Duodenal mucosa (tissue), 2 donors: ENCODE measurements around the gene KRTAP10-4.

Source experiments
- H3K27ac ChIP-seq: one replicate; pipeline ENCODE4 v1.7.0; 2013; ENCODE audit warnings: low read depth, low read length
- H3K27me3 ChIP-seq, 2 donors: one replicate each; pipeline ENCODE4 v1.7.0; 2013; ENCODE audit warnings: low read length in 2 of 2, control low read depth in 1 of 2; ENCODE audit not compliant: insufficient read depth in 2 of 2, control insufficient read depth in 1 of 2
- H3K36me3 ChIP-seq, 2 donors: one replicate each; pipeline ENCODE4 v1.7.0; 2013; ENCODE audit warnings: low read length in 2 of 2, control low read depth in 1 of 2; ENCODE audit not compliant: insufficient read depth in 2 of 2, control insufficient read depth in 1 of 2
- H3K4me1 ChIP-seq, 2 donors: one replicate each; pipeline ENCODE4 v1.7.0; 2013; ENCODE audit warnings: low read length in 2 of 2, control low read depth in 1 of 2; ENCODE audit not compliant: insufficient read depth in 2 of 2, control insufficient read depth in 1 of 2
- H3K4me3 ChIP-seq, 2 donors: one replicate each; pipeline ENCODE4 v1.7.0; 2013; ENCODE audit warnings: low read length in 2 of 2, low read depth in 1 of 2
- H3K9ac ChIP-seq, 2 donors: one replicate each; pipeline ENCODE4 v1.7.0; 2013; ENCODE audit warnings: low read length in 2 of 2, low read depth in 1 of 2
- H3K9me3 ChIP-seq, 2 donors: one replicate each; pipeline ENCODE4 v1.7.0; 2013; ENCODE audit warnings: low read length in 2 of 2, control low read depth in 1 of 2; ENCODE audit not compliant: control insufficient read depth in 1 of 2

The KRTAP10-4 gene

GRCh38 chr21:44611551-44611950, 38.0 kb downstream of the KRTAP10-4 start:
- Histone ChIP-seq H3K36me3 (no peaks in the 10 kb centered on the region), H3K4me3 (no peak overlapping the region), H3K27me3 (no peaks in the 10 kb centered on the region), H3K27ac (no peak overlapping the region), H3K9ac (no peak overlapping the region), H3K4me1 (no peaks in the 10 kb centered on the region), H3K9me3 (peaks cover 5 to 7% of the 10 kb centered on the region in 2 donors)

- Histone ChIP-seq H3K36me3 (no peaks in the 10 kb centered on the region), H3K9ac (no peak within 1 kb of the TSS), H3K4me3 (no peak within 1 kb of the TSS), H3K27me3 (no peaks in the 10 kb centered on the region), H3K9me3 (peaks cover 5 to 7% of the 10 kb centered on the region in 2 donors), H3K27ac (no peak within 1 kb of the TSS), H3K4me1 (no peaks in the 10 kb centered on the region)
These were observed 38.5 kb downstream of the KRTAP10-4 start, which contains the start of gene KRTAP10-8 for GRCh38 chr21:44612029-44612486. TSS of gene KRTAP10-8 (plus strand) at chr21:44612079. CDS start at chr21:44612101, 22 bp downstream.

- Histone ChIP-seq H3K9ac (no peak overlapping the region), H3K27me3 (no peaks in the 10 kb centered on the region), H3K4me3 (no peak overlapping the region), H3K9me3 (peaks cover 5 to 7% of the 10 kb centered on the region in 2 donors), H3K36me3 (no peaks in the 10 kb centered on the region), H3K27ac (no peak overlapping the region), H3K4me1 (no peaks in the 10 kb centered on the region)
These were observed 39.2 kb downstream of the KRTAP10-4 start for GRCh38 chr21:44612669-44613229.

- no peak overlapping the region for H3K9ac ChIP-seq
- H3K36me3 ChIP-seq = no peaks in the 10 kb centered on the region
- H3K4me1 ChIP-seq = peaks cover 0 to 3% of the 10 kb centered on the region in 2 donors
- H3K27ac ChIP-seq = no peak overlapping the region
- no peak overlapping the region for H3K4me3 ChIP-seq
- peaks cover 5 to 7% of the 10 kb centered on the region in 2 donors for H3K9me3 ChIP-seq
- no peaks in the 10 kb centered on the region for H3K27me3 ChIP-seq
These were observed 40.0 kb downstream of the KRTAP10-4 start for GRCh38 chr21:44613386-44614155.

GRCh38 chr21:44614161-44614631, 40.7 kb downstream of the KRTAP10-4 start:
- Histone ChIP-seq H3K9ac (no peak overlapping the region), H3K27me3 (no peaks in the 10 kb centered on the region), H3K4me1 (peaks cover 0 to 9% of the 10 kb centered on the region in 2 donors), H3K9me3 (peaks cover 5 to 7% of the 10 kb centered on the region in 2 donors), H3K27ac (no peak overlapping the region), H3K4me3 (no peak overlapping the region), H3K36me3 (no peaks in the 10 kb centered on the region)

GRCh38 chr21:44614961-44615391, 41.4 kb downstream of the KRTAP10-4 start:
- no peaks in the 10 kb centered on the region for H3K36me3 ChIP-seq
- H3K9ac ChIP-seq = no peak overlapping the region
- no peaks in the 10 kb centered on the region for H3K27me3 ChIP-seq
- peaks cover 0 to 11% of the 10 kb centered on the region in 2 donors for H3K4me1 ChIP-seq
- no peak overlapping the region for H3K27ac ChIP-seq
- peaks cover 3 to 7% of the 10 kb centered on the region in 2 donors for H3K9me3 ChIP-seq
- H3K4me3 ChIP-seq = no peak overlapping the region

GRCh38 chr21:44615466-44615865, 41.9 kb downstream of the KRTAP10-4 start:
- Histone ChIP-seq H3K4me1 (peaks cover 0 to 11% of the 10 kb centered on the region in 2 donors), H3K4me3 (no peak overlapping the region), H3K27ac (no peak overlapping the region), H3K9ac (no peak overlapping the region), H3K9me3 (peaks cover 3% of the 10 kb centered on the region in 2 donors), H3K36me3 (no peaks in the 10 kb centered on the region), H3K27me3 (no peaks in the 10 kb centered on the region)

- no peak overlapping the region for H3K4me3 ChIP-seq
- H3K9ac ChIP-seq = no peak overlapping the region
- peaks cover 0 to 2% of the 10 kb centered on the region in 2 donors for H3K9me3 ChIP-seq
- peaks cover 0 to 11% of the 10 kb centered on the region in 2 donors for H3K4me1 ChIP-seq
- no peak overlapping the region for H3K27ac ChIP-seq
- H3K36me3 ChIP-seq = no peaks in the 10 kb centered on the region
- no peaks in the 10 kb centered on the region for H3K27me3 ChIP-seq
These were observed 42.5 kb downstream of the KRTAP10-4 start for GRCh38 chr21:44615911-44616590.

- Histone ChIP-seq H3K27ac (no peak overlapping the region), H3K27me3 (no peaks in the 10 kb centered on the region), H3K36me3 (no peaks in the 10 kb centered on the region), H3K4me1 (peaks cover 0 to 11% of the 10 kb centered on the region in 2 donors), H3K4me3 (no peak overlapping the region), H3K9me3 (no peaks in the 10 kb centered on the region), H3K9ac (no peak overlapping the region)
These were observed 43.0 kb downstream of the KRTAP10-4 start for GRCh38 chr21:44616591-44616926.

- no peaks in the 10 kb centered on the region for H3K9me3 ChIP-seq
- H3K4me1 ChIP-seq = peaks cover 0 to 11% of the 10 kb centered on the region in 2 donors
- H3K9ac ChIP-seq = no peak overlapping the region
- no peak overlapping the region for H3K27ac ChIP-seq
- no peak overlapping the region for H3K4me3 ChIP-seq
- H3K27me3 ChIP-seq = no peaks in the 10 kb centered on the region
- no peaks in the 10 kb centered on the region for H3K36me3 ChIP-seq
These were observed 43.6 kb downstream of the KRTAP10-4 start for GRCh38 chr21:44617071-44617501.
